IMR-90 (cell line): ENCODE measurements around the gene KIDINS220. TPM values are rescaled to one million over a fixed set of nuclear protein-coding genes. Genes with fewer than 3 reads are reported as not detected.

ENCODE experiments used
- ATAC-seq: fragments of 200-7000 bp; cut with Tn5 transposase; 2 replicates; pipeline ENCODE4 v1.9.1; 2020; ENCODE audit warnings: low read depth, mild to moderate bottlenecking, moderate library complexity
- BruUV-seq: library from RNA; stranded (reverse); fragments of 400-500 nt; replicated peaks from 2 replicates; lab custom pipeline; 2021; lab: Mats Ljungman, UMichigan
- CTCF ChIA-PET: fragments of 300-600 bp; formaldehyde crosslinking; extraction: SDS; loops from one replicate; lab custom pipeline; 2021; ENCODE audit warnings: antibody characterized with exemption; lab: Yijun Ruan, JAX
- POLR2A ChIA-PET: fragments of 300-600 bp; sonication (Branson Sonifier 250); formaldehyde crosslinking; loops from one replicate; lab custom pipeline; 2022; ENCODE audit warnings: antibody characterized with exemption; ENCODE audit not compliant: unreplicated experiment; lab: Charles Lee
- DNase-seq: peaks from one replicate; pipeline ENCODE4 v3.0.0; 2013
- H2AFZ ChIP-seq: replicated peaks from 2 replicates; pipeline ENCODE3; 2013; ENCODE audit warnings: low read length, mild to moderate bottlenecking; ENCODE audit not compliant: poor library complexity
- H2AK5ac ChIP-seq: 2 replicates; pipeline ENCODE4 v1.6.1; 2013; ENCODE audit warnings: low read depth, low read length, inconsistent platforms
- H2AK9ac ChIP-seq: replicated peaks from 2 replicates; pipeline ENCODE3; 2013; ENCODE audit warnings: mild to moderate bottlenecking, low read depth, low read length, moderate library complexity; ENCODE audit not compliant: poor library complexity
- H2BK120ac ChIP-seq: 2 replicates; pipeline ENCODE4 v1.6.1; 2013; ENCODE audit warnings: low read depth, low read length, inconsistent platforms
- H2BK15ac ChIP-seq: 3 replicates; pipeline ENCODE4 v1.6.1; 2013; ENCODE audit warnings: low read depth, low read length, inconsistent platforms
- H2BK20ac ChIP-seq: 2 replicates; pipeline ENCODE4 v1.6.1; 2013; ENCODE audit warnings: low read depth, mild to moderate bottlenecking, inconsistent platforms, low read length, moderate library complexity
- H2BK5ac ChIP-seq: 2 replicates; pipeline ENCODE4 v1.6.1; 2013; ENCODE audit warnings: mild to moderate bottlenecking, low read depth, low read length, inconsistent platforms; ENCODE audit not compliant: poor library complexity, severe bottlenecking
- H3K14ac ChIP-seq: replicated peaks from 2 replicates; pipeline ENCODE4 v1.6.1; 2013; ENCODE audit warnings: low read depth, low read length, inconsistent platforms
- H3K18ac ChIP-seq: 2 replicates; pipeline ENCODE4 v1.6.1; 2013; ENCODE audit warnings: low read depth, low read length, control low read depth
- H3K23ac ChIP-seq: 2 replicates; pipeline ENCODE4 v1.6.1; 2013; ENCODE audit warnings: low read depth, low read length, inconsistent platforms
- H3K27ac ChIP-seq: 2 replicates; pipeline ENCODE4 v1.5.1; 2013; ENCODE audit warnings: mild to moderate bottlenecking, control low read depth, low read length; ENCODE audit not compliant: insufficient read depth
- H3K27me3 ChIP-seq: 2 replicates; pipeline ENCODE4 v1.6.1; 2013; ENCODE audit warnings: low read length; ENCODE audit not compliant: control insufficient read depth, insufficient read depth
- H3K36me3 ChIP-seq: 2 replicates; pipeline ENCODE4 v1.6.1; 2013; ENCODE audit warnings: low read length, mixed read lengths; ENCODE audit not compliant: control insufficient read depth, insufficient read depth
- H3K4ac ChIP-seq: 2 replicates; pipeline ENCODE4 v1.6.1; 2013; ENCODE audit warnings: low read depth, low read length, inconsistent platforms
- H3K4me1 ChIP-seq: 2 replicates; pipeline ENCODE4 v1.6.1; 2013; ENCODE audit warnings: low read length, mixed read lengths; ENCODE audit not compliant: control insufficient read depth, insufficient read depth
- H3K4me2 ChIP-seq: 2 replicates; pipeline ENCODE4 v1.6.1; 2013; ENCODE audit warnings: low read depth, mild to moderate bottlenecking, control low read depth, low read length, moderate library complexity
- H3K4me3 ChIP-seq: 2 replicates; pipeline ENCODE4 v1.5.1; 2013; ENCODE audit warnings: low read depth, mild to moderate bottlenecking, control low read depth, low read length, moderate library complexity; ENCODE audit not compliant: insufficient read depth
- H3K56ac ChIP-seq: 2 replicates; pipeline ENCODE4 v1.6.1; 2013; ENCODE audit warnings: low read length, inconsistent platforms; ENCODE audit not compliant: insufficient read depth; ENCODE audit errors: extremely low read depth
- H3K79me1 ChIP-seq, 2 experiments: 2 replicates each; pipeline ENCODE4 v1.6.1; 2013; ENCODE audit warnings: low read length in 2 of 2, inconsistent platforms in 1 of 2, low read depth in 1 of 2
- H3K9ac ChIP-seq: 2 replicates; pipeline ENCODE4 v1.6.1; 2013; ENCODE audit warnings: low read depth, low read length, control low read depth
- H3K9me1 ChIP-seq: 2 replicates; pipeline ENCODE4 v1.6.1; 2013; ENCODE audit warnings: low read length, inconsistent platforms; ENCODE audit not compliant: insufficient read depth
- H3K9me3 ChIP-seq: 2 replicates; pipeline ENCODE4 v1.6.1; 2013; ENCODE audit warnings: low read length; ENCODE audit not compliant: control insufficient read depth, insufficient read depth
- H4K20me1 ChIP-seq: 2 replicates; pipeline ENCODE4 v1.6.1; 2013; ENCODE audit warnings: low read length, inconsistent platforms; ENCODE audit not compliant: insufficient read depth
- H4K5ac ChIP-seq: 2 replicates; pipeline ENCODE4 v1.6.1; 2013; ENCODE audit warnings: mild to moderate bottlenecking, low read depth, low read length, control low read depth
- H4K8ac ChIP-seq, 2 experiments: 2 replicates each; pipeline ENCODE4 v1.6.1; 2013; ENCODE audit warnings: low read depth in 2 of 2, low read length in 2 of 2, control low read depth in 1 of 2, inconsistent platforms in 1 of 2
- H4K91ac ChIP-seq: 2 replicates; pipeline ENCODE4 v1.6.1; 2013; ENCODE audit warnings: low read depth, low read length, inconsistent platforms; ENCODE audit not compliant: insufficient read depth
- MAZ ChIP-seq: IDR thresholded peaks from 2 replicates; pipeline ENCODE4 v1.6.1; 2012; ENCODE audit warnings: low read depth, mild to moderate bottlenecking, low read length, improper control_type of control experiment, moderate library complexity, borderline replicate concordance
- MXI1 ChIP-seq: IDR thresholded peaks from 2 replicates; pipeline ENCODE4 v1.6.1; 2012; ENCODE audit warnings: low read depth, mild to moderate bottlenecking, low read length, moderate library complexity, borderline replicate concordance
- POLR2A ChIP-seq: IDR thresholded peaks from 2 replicates; pipeline ENCODE4 v1.6.1; 2012; ENCODE audit warnings: mild to moderate bottlenecking, low read depth, low read length
- RAD21 ChIP-seq: IDR thresholded peaks from 2 replicates; pipeline ENCODE4 v1.6.1; 2012; ENCODE audit warnings: low read length, improper control_type of control experiment
- RCOR1 ChIP-seq: IDR thresholded peaks from 2 replicates; pipeline ENCODE4 v1.6.1; 2012; ENCODE audit warnings: mild to moderate bottlenecking, low read length, improper control_type of control experiment; ENCODE audit not compliant: insufficient replicate concordance
- SMC3 ChIP-seq: fragments of 150-350 bp; IDR thresholded peaks from 2 replicates; pipeline ENCODE4 v1.6.1; 2016; ENCODE audit warnings: low read depth, mild to moderate bottlenecking, antibody characterized with exemption, low read length, moderate library complexity
- WGBS, 2 experiments: methylation state at CpG; one replicate each; pipeline versions ENCODE4 v1.1.5 to v1.1.7; 2013; ENCODE audit warnings: missing lambda C conversion rate in 2 of 2; ENCODE audit not compliant: insufficient read length in 1 of 2; ENCODE audit errors: extremely low coverage in 2 of 2; 5-methylcytosine and 5-hydroxymethylcytosine counted together
- dilution Hi-C: fragments of 300-500 bp; cut with HindIII; formaldehyde crosslinking; loops from one replicate; pipeline ENCODE4 v1.14.3; 2018; ENCODE audit warnings: low sequenced_read_pairs; ENCODE audit not compliant: unreplicated experiment
- in situ Hi-C: fragments of 300-500 bp; cut with MboI; formaldehyde crosslinking; loops from 3 replicates; pipeline ENCODE4 v1.14.3; 2019; ENCODE audit warnings: low sequenced_read_pairs, inconsistent platforms, mixed read lengths
- intact Hi-C: fragments of 100-400 bp; cut with micrococcal nuclease; formaldehyde crosslinking; loops from 2 replicates; pipeline ENCODE4 v1.10.0; 2022
- polyA plus RNA-seq, 3 experiments: library from polyadenylated mRNA; depleted of rRNA; stranded (reverse); fragments of >200 nt; gene quantifications; 2 replicates each; pipeline ENCODE4 v1.2.3, GENCODE V29; 2012; ENCODE audit warnings: low replicate concordance in 1 of 3
- total RNA-seq: library from RNA; depleted of rRNA; stranded (reverse); fragments of >200 nt; gene quantifications from 2 replicates; pipeline ENCODE4 v1.2.3, GENCODE V29; 2012

KIDINS220 gene
- total and polyA plus RNA-seq, 2 of the 4 experiments (the other 2 are of a cell fraction), result 23.1 to 63.4 TPM

DNA sequence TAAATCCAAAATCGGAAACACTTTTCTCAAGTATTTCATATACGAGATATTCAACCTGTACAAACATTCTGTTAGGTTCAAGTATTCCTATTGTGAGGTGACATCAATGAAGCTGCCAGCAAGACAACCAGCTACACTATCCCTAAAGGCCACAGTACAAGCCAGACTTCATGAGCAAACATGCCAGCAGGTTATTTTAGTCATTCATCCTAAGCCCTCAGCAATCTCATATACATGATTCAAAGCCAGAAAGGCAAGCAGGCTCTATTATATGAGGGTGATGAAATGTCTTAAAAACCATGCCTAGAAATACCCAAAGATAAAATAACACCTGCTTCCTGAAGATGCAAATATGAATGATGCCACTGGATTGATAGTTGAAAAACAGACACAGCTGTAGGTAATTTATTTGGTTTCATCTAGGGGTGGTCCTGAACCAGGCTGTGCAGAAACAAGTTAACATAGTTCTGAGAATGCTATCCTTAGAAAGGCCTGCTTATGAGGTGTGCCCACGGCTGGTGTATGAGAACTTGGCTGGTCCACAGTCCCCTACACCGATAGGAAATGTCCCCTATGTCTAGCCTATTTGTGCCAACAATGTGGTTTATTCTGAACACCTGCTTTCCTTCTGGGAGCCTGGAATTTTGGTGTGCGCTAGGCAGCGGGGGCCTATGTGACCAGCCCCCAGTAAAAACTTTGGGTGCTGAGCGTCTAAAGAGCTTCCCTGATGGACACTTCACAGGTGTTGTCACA, 48.2 kb upstream of the KIDINS220 start:
- Histone ChIP-seq H3K14ac (no peak overlapping the region), H3K4me3 (no peak overlapping the region), H3K4me2 (no peak overlapping the region), H3K9me3 (no peaks in the 10 kb centered on the region), H2AK5ac (no peak overlapping the region), H3K27me3 (no peaks in the 10 kb centered on the region), H3K9ac (no peak overlapping the region), H3K27ac (no peak overlapping the region), H2BK120ac (no peak overlapping the region), H3K18ac (no peak overlapping the region), H3K4me1 (no peaks in the 10 kb centered on the region), H2AK9ac (no peak overlapping the region), H3K56ac (no peak overlapping the region), H4K20me1 (no peaks in the 10 kb centered on the region), H3K36me3 (peaks cover 6% of the 10 kb centered on the region), H2AFZ (no peak overlapping the region), H2BK15ac (no peak overlapping the region), H2BK20ac (no peak overlapping the region), H3K23ac (no peak overlapping the region), H4K91ac (no peak overlapping the region), H3K4ac (no peak overlapping the region), H3K79me1 (peaks cover 4 to 8% of the 10 kb centered on the region in 2 experiments; a peak in 2 of 4 replicates), H2BK5ac (no peak overlapping the region), H3K9me1 (no peaks in the 10 kb centered on the region), H4K5ac (no peak overlapping the region), H4K8ac (no peak overlapping the region)
- intact Hi-C loops (no loop called here), dilution Hi-C loops (no loop called here), in situ Hi-C loops (no loop called here)
- ChIA-PET POLR2A (no interaction called here), CTCF (no interaction called here)
- no TSS peak for BruUV-seq
- no CpG with 5 or more reads among the region's 7 CpGs for WGBS, 2 experiments
- ATAC-seq (no peak), DNase-seq (no peak)
- no peak for TF ChIP-seq RCOR1
- no peak for TF ChIP-seq RAD21
- TF ChIP-seq MXI1, result no peak
- no peak for TF ChIP-seq SMC3
- TF ChIP-seq POLR2A, result no peak
- TF ChIP-seq MAZ, result no peak
